ENCODE results near the gene SNX15. TPM values are rescaled to one million over a fixed set of nuclear protein-coding genes. Genes with fewer than 3 reads are reported as not detected.

The SNX15 gene
- total and polyA plus RNA-seq, 4 donors: 16.2 to 28.4 (median 18.9) TPM

DNA sequence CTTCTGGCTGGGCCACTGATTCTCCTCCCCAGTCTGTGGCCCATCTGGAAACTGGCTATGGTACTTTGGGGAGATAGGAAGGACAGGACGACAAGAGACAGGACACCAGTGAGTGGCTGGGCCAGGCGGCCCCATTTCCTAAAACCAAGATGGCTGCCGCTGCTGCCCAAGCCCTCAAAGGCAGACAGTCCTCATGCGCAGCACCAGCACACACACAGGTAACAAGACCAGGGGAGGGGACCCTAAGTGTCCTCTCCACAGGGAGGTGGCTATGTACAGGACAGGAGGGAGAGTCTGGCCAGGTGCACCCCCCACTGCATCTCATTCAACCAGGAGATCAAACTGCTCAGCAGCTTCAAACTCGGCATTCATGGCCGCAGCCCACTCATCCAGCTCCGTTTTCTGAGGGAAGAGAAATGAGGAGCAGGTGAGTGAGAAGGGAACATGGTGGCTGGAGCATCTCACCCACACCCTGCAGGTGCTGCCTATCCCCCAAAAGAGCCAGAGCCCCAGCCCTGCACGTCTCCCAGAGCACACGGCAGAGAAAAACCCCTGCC is 51.6 kb downstream of the SNX15 start:
- Histone ChIP-seq H3K4me3 (no peak overlapping the region), H3K36me3 (ENCODE audit: control insufficient read depth in 4 of 4, insufficient read depth in 4 of 4, low read length in 4 of 4) (peaks cover 0 to 13% (median 1%) of the 10 kb centered on the region in 4 donors), H3K27ac (ENCODE audit: low read depth in 1 of 2, low read length in 1 of 2) (no peak overlapping the region), H3K4me1 (ENCODE audit: control insufficient read depth in 5 of 5, insufficient read depth in 5 of 5, low read length in 5 of 5) (peaks cover 0 to 12% (median 5%) of the 10 kb centered on the region in 5 donors), H3K27me3 (ENCODE audit: control insufficient read depth in 3 of 3, insufficient read depth in 3 of 3, low read length in 2 of 3) (no peaks in the 10 kb centered on the region), H3K9me3 (ENCODE audit: control insufficient read depth in 4 of 4, insufficient read depth in 3 of 4, low read length in 3 of 4) (no peaks in the 10 kb centered on the region), H3K9ac (ENCODE audit: insufficient read depth in 1 of 2, low read length in 2 of 2) (no peak overlapping the region)
- 94 to 96% methylated on average over 9 of the region's 9 CpGs for WGBS, 2 donors
- TF ChIP-seq, protein P1, sequence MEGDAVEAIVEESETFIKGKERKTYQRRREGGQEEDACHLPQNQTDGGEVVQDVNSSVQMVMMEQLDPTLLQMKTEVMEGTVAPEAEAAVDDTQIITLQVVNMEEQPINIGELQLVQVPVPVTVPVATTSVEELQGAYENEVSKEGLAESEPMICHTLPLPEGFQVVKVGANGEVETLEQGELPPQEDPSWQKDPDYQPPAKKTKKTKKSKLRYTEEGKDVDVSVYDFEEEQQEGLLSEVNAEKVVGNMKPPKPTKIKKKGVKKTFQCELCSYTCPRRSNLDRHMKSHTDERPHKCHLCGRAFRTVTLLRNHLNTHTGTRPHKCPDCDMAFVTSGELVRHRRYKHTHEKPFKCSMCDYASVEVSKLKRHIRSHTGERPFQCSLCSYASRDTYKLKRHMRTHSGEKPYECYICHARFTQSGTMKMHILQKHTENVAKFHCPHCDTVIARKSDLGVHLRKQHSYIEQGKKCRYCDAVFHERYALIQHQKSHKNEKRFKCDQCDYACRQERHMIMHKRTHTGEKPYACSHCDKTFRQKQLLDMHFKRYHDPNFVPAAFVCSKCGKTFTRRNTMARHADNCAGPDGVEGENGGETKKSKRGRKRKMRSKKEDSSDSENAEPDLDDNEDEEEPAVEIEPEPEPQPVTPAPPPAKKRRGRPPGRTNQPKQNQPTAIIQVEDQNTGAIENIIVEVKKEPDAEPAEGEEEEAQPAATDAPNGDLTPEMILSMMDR (IDR thresholded peaks at IDR 0.05; ENCODE audit: control extremely low read depth, extremely low read depth): no peak
- no peak for ATAC-seq (ENCODE audit: insufficient read depth, low FRiP score)
- DNase-seq: no peak

DNA sequence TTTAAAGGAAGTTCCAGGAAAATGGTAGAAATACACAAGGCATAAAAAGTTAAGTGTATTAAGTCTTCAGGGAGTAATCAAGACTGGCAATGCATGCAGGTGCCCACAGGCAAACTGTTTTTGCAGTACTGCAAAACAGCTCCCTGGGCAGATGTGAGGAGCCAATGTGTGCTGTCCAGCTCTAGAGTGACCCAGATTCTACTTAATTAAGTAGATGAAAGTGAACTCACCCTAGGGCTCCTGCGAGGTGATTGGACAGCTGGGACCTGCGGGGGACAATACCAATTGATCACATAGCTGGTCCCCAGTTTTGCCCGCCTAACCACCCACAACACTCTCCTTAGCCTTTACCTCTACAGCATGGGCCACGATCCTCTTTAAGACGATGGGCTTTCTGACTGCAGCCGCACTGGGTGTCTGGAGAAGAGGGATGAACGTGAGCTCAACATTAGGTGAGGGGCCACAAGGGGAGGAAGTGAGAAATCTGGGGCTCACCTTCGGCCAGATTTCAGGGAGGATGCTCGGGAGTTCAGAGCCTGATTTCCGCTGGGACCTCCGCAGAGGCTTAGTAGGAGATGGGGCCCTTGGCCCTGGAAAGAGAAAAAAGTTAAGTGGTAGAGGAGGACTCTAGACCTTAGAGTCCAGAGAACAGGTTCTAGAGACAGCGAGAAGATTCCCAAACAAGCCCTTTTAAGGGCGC is 56.0 kb downstream of the SNX15 start:
- TF ChIP-seq, protein P1 (IDR thresholded peaks at IDR 0.05; ENCODE audit: control extremely low read depth, extremely low read depth): no peak
- no peaks in the 10 kb centered on the region for H3K27me3 ChIP-seq (ENCODE audit: control insufficient read depth in 3 of 3, insufficient read depth in 3 of 3, low read length in 2 of 3)
- no peak for DNase-seq
- H3K9me3 ChIP-seq (ENCODE audit: control insufficient read depth in 4 of 4, insufficient read depth in 3 of 4, low read length in 3 of 4): no peaks in the 10 kb centered on the region
- peaks cover 0 to 22% (median 8%) of the 10 kb centered on the region in 5 donors for H3K4me1 ChIP-seq (ENCODE audit: control insufficient read depth in 5 of 5, insufficient read depth in 5 of 5, low read length in 5 of 5)
- H3K4me3 ChIP-seq: peak overlapping the region; percentile 39
- peak overlapping the region; percentile 3 to 66 for H3K9ac ChIP-seq (ENCODE audit: insufficient read depth in 1 of 2, low read length in 2 of 2)
- no peak for ATAC-seq (ENCODE audit: insufficient read depth, low FRiP score)
- 5 to 8% methylated on average over 12 to 13 of the region's 13 CpGs for WGBS, 2 donors
- H3K27ac ChIP-seq (ENCODE audit: low read depth in 1 of 2, low read length in 1 of 2): peak overlapping the region in 1 of 2 donors; percentile 34
- peaks cover 0 to 27% (median 16%) of the 10 kb centered on the region in 4 donors for H3K36me3 ChIP-seq (ENCODE audit: control insufficient read depth in 4 of 4, insufficient read depth in 4 of 4, low read length in 4 of 4)

DNA sequence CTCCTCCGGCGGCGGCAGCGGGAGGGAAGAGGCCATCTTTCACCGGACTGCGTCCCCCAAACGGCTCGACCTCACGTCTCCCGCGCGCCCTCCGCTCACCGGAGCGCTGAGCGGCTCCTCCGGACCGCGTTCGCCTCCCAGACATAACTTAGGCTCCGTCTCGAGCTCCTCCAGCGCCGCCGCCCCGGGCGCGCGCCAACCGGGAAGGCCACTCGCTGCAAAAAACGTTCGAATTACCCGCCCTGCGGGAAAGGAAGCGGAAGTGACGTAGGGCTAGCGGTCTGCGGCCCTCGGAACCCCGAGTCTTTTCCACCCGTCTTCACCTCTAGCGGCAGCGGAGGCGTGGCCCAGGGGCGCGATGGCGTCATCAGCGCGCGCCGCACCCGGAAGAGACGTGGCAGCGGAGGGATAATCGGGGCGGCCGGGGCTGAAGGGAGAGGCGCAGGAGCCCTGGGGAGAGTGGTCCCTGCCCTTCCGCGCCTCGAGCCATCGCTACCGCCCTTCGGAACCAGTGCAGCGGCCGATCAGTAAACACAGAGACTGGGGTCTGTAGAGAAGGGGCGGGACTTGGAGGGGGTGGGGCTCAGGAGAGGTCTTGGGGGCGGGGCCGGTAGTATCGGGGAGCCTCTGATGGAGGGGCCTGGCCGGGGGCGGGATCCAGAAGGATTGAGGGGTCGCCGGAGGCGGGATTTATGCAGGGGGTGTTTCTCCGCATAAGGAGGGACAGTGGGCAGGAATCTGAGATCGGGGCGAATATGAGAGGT is 56.8 kb downstream of the SNX15 start, which contains the start of the genes CDCA5 and ZFPL1:
CDCA5 (minus strand) TSS at position 207 of the 764 bp plus-strand sequence; CDS start at position 145, 62 bp downstream.
ZFPL1 (plus strand) TSS at position 389 of the 764 bp plus-strand sequence. CDS start 477 bp downstream, outside the sequence.
- WGBS, 2 donors: 0% methylated on average over 77 to 79 of the region's 79 CpGs
- peak; percentile 93 for ATAC-seq (ENCODE audit: insufficient read depth, low FRiP score)
- peak; percentile 97 to 98 (median 97) for DNase-seq
- peak within 1 kb of the TSS; percentile 82 for H3K4me3 ChIP-seq
- peak within 1 kb of the TSS; percentile 64 to 91 for H3K27ac ChIP-seq (ENCODE audit: low read depth in 1 of 2, low read length in 1 of 2)
- H3K4me1 ChIP-seq (ENCODE audit: control insufficient read depth in 5 of 5, insufficient read depth in 5 of 5, low read length in 5 of 5): peaks cover 0 to 22% (median 8%) of the 10 kb centered on the region in 5 donors
- TF ChIP-seq, protein P1 (IDR thresholded peaks at IDR 0.05; ENCODE audit: control extremely low read depth, extremely low read depth): no peak
- H3K36me3 ChIP-seq (ENCODE audit: control insufficient read depth in 4 of 4, insufficient read depth in 4 of 4, low read length in 4 of 4): peaks cover under 1 to 34% (median 18%) of the 10 kb centered on the region in 4 donors
- peak within 1 kb of the TSS; percentile 69 to 92 for H3K9ac ChIP-seq (ENCODE audit: insufficient read depth in 1 of 2, low read length in 2 of 2)
- no peaks in the 10 kb centered on the region for H3K9me3 ChIP-seq (ENCODE audit: control insufficient read depth in 4 of 4, insufficient read depth in 3 of 4, low read length in 3 of 4)
- H3K27me3 ChIP-seq (ENCODE audit: control insufficient read depth in 3 of 3, insufficient read depth in 3 of 3, low read length in 2 of 3): no peaks in the 10 kb centered on the region

All from lung (tissue), 12 donors.